HEK293 (cell line): Measurements from ENCODE around the gene LPCAT1.
"Not testable (repeated sequence)": the region's sequence is repeated elsewhere in the genome, so short reads cannot be mapped to it uniquely, and the experiment has no call there.

Experiments used
- CTCF ChIA-PET: fragments of 350-600 bp; formaldehyde crosslinking; extraction: SDS; loops from one replicate; lab custom pipeline; 2021; ENCODE audit warnings: antibody characterized with exemption; lab: Yijun Ruan, JAX
- POLR2A ChIA-PET: fragments of 300-600 bp; formaldehyde crosslinking; extraction: SDS; loops from one replicate; lab custom pipeline; 2020; ENCODE audit warnings: antibody characterized with exemption, inconsistent platforms; lab: Yijun Ruan, JAX
- H3K27ac ChIP-seq: fragments of 200-500 bp; sonication (Bioruptor generic); 2 replicates; pipeline ENCODE4 v1.5.1; 2014; ENCODE audit warnings: low read depth, low read length, control low read depth, inconsistent platforms; ENCODE audit errors: extremely low read depth
- H3K36me3 ChIP-seq, 2 experiments: fragments of 200-500 bp in 1 of 2; sonication (Bioruptor generic) in 1 of 2; 1 replicate in 1 of 2; 2 replicates in 1 of 2; pipeline ENCODE4 v1.5.1; 2014 to 2017; ENCODE audit warnings: inconsistent platforms in 2 of 2, low read length in 2 of 2; ENCODE audit not compliant: control insufficient read depth in 2 of 2, insufficient read depth in 1 of 2
- H3K4me1 ChIP-seq: fragments of 200-500 bp; sonication (Bioruptor generic); 2 replicates; pipeline ENCODE4 v1.5.1; 2014; ENCODE audit warnings: mild to moderate bottlenecking, low read length, inconsistent platforms; ENCODE audit not compliant: control insufficient read depth, insufficient read depth
- H3K4me3 ChIP-seq: 2 replicates; pipeline ENCODE4 v1.5.1; 2011; ENCODE audit warnings: low read depth, mild to moderate bottlenecking, control low read depth, low read length, moderate library complexity
- H3K9me3 ChIP-seq: fragments of 200-500 bp; sonication (Bioruptor generic); 2 replicates; pipeline ENCODE4 v1.5.1; 2014; ENCODE audit warnings: low read depth, low read length, inconsistent platforms; ENCODE audit not compliant: control insufficient read depth, insufficient read depth
- GLIS1 ChIP-seq: fragments of 450-650 bp; formaldehyde crosslinking; IDR thresholded peaks from 2 replicates; pipeline ENCODE4 v1.5.1; 2016; ENCODE audit warnings: missing biosample characterization, missing genetic modification characterization
- ZBTB7A ChIP-seq: fragments of 450-650 bp; formaldehyde crosslinking; IDR thresholded peaks from 2 replicates; pipeline ENCODE4 v1.5.1; 2016; ENCODE audit warnings: low read depth, missing biosample characterization, missing genetic modification characterization
- ZFP3 ChIP-seq: fragments of 450-650 bp; formaldehyde crosslinking; IDR thresholded peaks from 2 replicates; pipeline ENCODE4 v1.5.1; 2016; ENCODE audit warnings: low read depth, missing biosample characterization, missing genetic modification characterization
- ZNF221 ChIP-seq: fragments of 450-650 bp; formaldehyde crosslinking; IDR thresholded peaks from 2 replicates; pipeline ENCODE4 v1.5.1; 2017; ENCODE audit warnings: missing biosample characterization, missing genetic modification characterization, borderline replicate concordance
- ZNF24 ChIP-seq: fragments of 450-650 bp; formaldehyde crosslinking; IDR thresholded peaks from 2 replicates; pipeline ENCODE4 v1.5.1; 2016; ENCODE audit warnings: missing biosample characterization, missing genetic modification characterization
- ZNF274 ChIP-seq, 2 experiments: fragments of 200-500 bp in 1 of 2; fragments of 450-650 bp in 1 of 2; sonication (Bioruptor generic) in 1 of 2; formaldehyde crosslinking in 1 of 2; IDR thresholded peaks; 2 replicates each; pipeline versions ENCODE4 v1.5.1 to v1.6.1; 2014 to 2016; ENCODE audit warnings: borderline replicate concordance in 1 of 2, inconsistent platforms in 1 of 2, low read length in 1 of 2, missing biosample characterization in 1 of 2, missing genetic modification characterization in 1 of 2
- ZNF391 ChIP-seq: fragments of 450-650 bp; formaldehyde crosslinking; IDR thresholded peaks from 2 replicates; pipeline ENCODE4 v1.5.1; 2016; ENCODE audit warnings: low read depth, missing biosample characterization, missing genetic modification characterization, borderline replicate concordance
- ZNF600 ChIP-seq: fragments of 450-650 bp; formaldehyde crosslinking; IDR thresholded peaks from 2 replicates; pipeline ENCODE4 v1.5.1; 2016; ENCODE audit warnings: missing biosample characterization, missing genetic modification characterization
- TF ChIP-seq, protein P1 (sequence below): fragments of 450-650 bp; formaldehyde crosslinking; conservative IDR thresholded peaks from 2 replicates; pipeline ENCODE4 v1.5.1; 2016; ENCODE audit warnings: low read depth, missing biosample characterization, missing genetic modification characterization
- TF ChIP-seq, protein P2 (sequence below): fragments of 450-650 bp; formaldehyde crosslinking; IDR thresholded peaks from 2 replicates; pipeline ENCODE4 v1.5.1; 2016; ENCODE audit warnings: missing biosample characterization, missing genetic modification characterization
- TF ChIP-seq, protein P3 (sequence below): fragments of 450-650 bp; formaldehyde crosslinking; IDR thresholded peaks from 2 replicates; pipeline ENCODE4 v1.5.1; 2016; ENCODE audit warnings: missing biosample characterization, missing genetic modification characterization
- TF ChIP-seq, protein P4 (sequence below): fragments of 450-650 bp; formaldehyde crosslinking; IDR thresholded peaks from 2 replicates; pipeline ENCODE4 v1.5.1; 2016; ENCODE audit warnings: missing biosample characterization, missing genetic modification characterization

The LPCAT1 gene

DNA sequence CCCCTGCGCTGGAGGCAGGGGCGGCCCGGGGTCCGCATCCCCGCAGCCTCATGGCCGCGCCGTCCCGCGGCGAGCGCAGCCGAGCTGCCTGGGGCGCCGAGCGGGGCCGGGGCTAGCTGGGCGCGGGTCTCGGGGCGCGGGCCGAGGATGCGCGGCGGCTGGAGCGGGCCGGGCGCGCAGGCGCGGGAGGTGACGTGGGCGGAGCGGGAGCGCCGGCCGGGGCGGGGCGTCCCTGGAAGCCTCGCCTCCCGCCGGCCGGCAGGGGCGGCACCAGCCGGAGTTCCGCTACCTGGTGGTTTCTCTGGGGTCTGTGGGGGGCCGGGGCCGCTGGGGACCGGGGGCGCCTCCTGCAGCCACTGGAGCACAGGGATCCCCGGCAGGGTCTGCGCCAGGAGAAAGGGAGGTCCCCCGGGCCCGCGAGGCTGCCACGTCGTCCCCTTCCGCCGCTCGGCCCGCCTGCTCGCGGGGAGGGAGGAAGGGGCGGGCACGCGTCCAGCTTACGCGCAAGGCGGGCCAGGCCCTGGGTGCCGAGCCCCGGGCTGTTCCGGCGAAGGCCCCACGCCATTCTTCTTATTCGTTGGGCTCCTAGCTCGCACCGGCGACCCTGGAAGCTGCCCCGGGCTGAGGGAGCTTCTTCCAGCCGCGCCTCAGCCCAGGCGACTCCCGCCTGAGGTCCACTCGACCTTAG, at the start of gene LPCAT1 (continued):
- TF ChIP-seq, protein P1, sequence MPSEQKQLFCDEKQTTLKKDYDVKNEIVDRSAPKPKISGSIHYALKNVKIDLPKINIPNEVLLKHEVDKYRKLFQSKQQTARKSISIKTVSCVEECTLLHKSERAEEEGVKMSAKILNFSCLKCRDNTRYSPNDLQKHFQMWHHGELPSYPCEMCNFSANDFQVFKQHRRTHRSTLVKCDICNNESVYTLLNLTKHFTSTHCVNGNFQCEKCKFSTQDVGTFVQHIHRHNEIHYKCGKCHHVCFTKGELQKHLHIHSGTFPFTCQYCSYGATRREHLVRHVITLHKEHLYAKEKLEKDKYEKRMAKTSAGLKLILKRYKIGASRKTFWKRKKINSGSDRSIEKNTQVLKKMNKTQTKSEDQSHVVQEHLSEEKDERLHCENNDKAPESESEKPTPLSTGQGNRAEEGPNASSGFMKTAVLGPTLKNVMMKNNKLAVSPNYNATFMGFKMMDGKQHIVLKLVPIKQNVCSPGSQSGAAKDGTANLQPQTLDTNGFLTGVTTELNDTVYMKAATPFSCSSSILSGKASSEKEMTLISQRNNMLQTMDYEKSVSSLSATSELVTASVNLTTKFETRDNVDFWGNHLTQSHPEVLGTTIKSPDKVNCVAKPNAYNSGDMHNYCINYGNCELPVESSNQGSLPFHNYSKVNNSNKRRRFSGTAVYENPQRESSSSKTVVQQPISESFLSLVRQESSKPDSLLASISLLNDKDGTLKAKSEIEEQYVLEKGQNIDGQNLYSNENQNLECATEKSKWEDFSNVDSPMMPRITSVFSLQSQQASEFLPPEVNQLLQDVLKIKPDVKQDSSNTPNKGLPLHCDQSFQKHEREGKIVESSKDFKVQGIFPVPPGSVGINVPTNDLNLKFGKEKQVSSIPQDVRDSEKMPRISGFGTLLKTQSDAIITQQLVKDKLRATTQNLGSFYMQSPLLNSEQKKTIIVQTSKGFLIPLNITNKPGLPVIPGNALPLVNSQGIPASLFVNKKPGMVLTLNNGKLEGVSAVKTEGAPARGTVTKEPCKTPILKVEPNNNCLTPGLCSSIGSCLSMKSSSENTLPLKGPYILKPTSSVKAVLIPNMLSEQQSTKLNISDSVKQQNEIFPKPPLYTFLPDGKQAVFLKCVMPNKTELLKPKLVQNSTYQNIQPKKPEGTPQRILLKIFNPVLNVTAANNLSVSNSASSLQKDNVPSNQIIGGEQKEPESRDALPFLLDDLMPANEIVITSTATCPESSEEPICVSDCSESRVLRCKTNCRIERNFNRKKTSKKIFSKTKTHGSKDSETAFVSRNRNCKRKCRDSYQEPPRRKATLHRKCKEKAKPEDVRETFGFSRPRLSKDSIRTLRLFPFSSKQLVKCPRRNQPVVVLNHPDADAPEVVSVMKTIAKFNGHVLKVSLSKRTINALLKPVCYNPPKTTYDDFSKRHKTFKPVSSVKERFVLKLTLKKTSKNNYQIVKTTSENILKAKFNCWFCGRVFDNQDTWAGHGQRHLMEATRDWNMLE (tag by site-specific recombination): no peak
- TF ChIP-seq ZNF274 (IDR thresholded peaks at IDR 0.05; ENCODE audit: low read length) (no peak), ZNF274 (tag by site-specific recombination; IDR thresholded peaks at IDR 0.05; ENCODE audit: borderline replicate concordance) (no peak), ZNF221 (no peak), ZNF391 (no peak)
- TF ChIP-seq, protein P2, sequence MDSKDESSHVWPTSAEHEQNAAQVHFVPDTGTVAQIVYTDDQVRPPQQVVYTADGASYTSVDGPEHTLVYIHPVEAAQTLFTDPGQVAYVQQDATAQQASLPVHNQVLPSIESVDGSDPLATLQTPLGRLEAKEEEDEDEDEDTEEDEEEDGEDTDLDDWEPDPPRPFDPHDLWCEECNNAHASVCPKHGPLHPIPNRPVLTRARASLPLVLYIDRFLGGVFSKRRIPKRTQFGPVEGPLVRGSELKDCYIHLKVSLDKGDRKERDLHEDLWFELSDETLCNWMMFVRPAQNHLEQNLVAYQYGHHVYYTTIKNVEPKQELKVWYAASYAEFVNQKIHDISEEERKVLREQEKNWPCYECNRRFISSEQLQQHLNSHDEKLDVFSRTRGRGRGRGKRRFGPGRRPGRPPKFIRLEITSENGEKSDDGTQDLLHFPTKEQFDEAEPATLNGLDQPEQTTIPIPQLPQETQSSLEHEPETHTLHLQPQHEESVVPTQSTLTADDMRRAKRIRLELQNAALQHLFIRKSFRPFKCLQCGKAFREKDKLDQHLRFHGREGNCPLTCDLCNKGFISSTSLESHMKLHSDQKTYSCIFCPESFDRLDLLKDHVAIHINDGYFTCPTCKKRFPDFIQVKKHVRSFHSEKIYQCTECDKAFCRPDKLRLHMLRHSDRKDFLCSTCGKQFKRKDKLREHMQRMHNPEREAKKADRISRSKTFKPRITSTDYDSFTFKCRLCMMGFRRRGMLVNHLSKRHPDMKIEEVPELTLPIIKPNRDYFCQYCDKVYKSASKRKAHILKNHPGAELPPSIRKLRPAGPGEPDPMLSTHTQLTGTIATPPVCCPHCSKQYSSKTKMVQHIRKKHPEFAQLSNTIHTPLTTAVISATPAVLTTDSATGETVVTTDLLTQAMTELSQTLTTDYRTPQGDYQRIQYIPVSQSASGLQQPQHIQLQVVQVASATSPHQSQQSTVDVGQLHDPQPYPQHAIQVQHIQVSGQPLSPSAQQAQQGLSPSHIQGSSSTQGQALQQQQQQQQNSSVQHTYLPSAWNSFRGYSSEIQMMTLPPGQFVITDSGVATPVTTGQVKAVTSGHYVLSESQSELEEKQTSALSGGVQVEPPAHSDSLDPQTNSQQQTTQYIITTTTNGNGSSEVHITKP (tag by site-specific recombination): peak; percentile 35; the same call in 1 of the 2 replicates
- TF ChIP-seq, protein P3, sequence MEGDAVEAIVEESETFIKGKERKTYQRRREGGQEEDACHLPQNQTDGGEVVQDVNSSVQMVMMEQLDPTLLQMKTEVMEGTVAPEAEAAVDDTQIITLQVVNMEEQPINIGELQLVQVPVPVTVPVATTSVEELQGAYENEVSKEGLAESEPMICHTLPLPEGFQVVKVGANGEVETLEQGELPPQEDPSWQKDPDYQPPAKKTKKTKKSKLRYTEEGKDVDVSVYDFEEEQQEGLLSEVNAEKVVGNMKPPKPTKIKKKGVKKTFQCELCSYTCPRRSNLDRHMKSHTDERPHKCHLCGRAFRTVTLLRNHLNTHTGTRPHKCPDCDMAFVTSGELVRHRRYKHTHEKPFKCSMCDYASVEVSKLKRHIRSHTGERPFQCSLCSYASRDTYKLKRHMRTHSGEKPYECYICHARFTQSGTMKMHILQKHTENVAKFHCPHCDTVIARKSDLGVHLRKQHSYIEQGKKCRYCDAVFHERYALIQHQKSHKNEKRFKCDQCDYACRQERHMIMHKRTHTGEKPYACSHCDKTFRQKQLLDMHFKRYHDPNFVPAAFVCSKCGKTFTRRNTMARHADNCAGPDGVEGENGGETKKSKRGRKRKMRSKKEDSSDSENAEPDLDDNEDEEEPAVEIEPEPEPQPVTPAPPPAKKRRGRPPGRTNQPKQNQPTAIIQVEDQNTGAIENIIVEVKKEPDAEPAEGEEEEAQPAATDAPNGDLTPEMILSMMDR: no peak; the same call in 1 of the 2 replicates

DNA sequence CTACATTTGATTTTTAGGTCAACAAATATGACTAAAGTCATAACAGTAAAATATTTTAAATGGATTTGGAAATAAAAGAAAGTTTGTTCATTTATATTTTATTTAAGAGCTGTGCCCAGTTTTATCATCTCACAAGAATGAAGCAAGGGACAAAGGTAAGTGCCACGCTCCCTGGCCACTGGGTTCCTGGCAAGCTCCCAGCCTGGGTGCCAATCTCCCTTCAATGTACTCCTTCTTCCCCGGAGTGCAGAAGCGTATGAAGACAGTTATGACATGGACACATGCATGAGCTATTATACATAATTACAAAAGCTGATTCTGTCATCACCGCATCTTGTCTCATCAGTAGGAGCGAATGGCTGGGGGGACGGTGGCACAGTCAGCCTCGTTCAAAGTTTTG, 48.1 kb upstream of the LPCAT1 start:
- H3K27ac ChIP-seq, H3K4me1 ChIP-seq, H3K4me3 ChIP-seq, H3K9me3 ChIP-seq, CTCF ChIA-PET: not testable (repeated sequence)
- peaks cover 9 to 56% of the 10 kb centered on the region in 2 experiments; a peak in 2 of 3 replicates for H3K36me3 ChIP-seq
- POLR2A ChIA-PET: interaction anchor here (0.7 kb wide), 2 partner anchors 159 to 185 kb away, joined by 5 read pairs; no protein-coding TSS in a partner anchor

DNA sequence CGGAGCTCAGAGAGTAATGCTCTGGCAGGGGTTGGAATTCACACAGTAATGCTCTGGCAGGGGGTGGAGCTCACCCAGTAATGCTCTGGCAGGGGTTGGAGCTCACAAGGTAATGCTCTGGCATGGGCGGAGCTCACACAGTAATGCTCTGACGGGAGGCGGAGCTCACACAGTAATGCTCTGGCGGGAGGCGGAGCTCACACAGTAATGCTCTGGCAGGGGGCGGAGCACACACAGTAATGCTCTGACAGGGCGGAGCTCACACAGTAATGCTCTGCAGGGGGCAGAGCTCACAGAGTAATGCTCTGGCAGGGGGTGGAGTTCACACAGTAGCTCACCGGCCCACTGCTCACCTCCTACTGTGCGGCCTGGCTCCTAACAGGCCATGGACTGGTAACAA, 47.2 kb upstream of the LPCAT1 start:
- Histone ChIP-seq H3K27ac (no peak overlapping the region), H3K4me3 (no peak overlapping the region), H3K9me3 (no peaks in the 10 kb centered on the region), H3K36me3 (peaks cover 9 to 54% of the 10 kb centered on the region in 2 experiments; a peak in 2 of 3 replicates), H3K4me1 (no peaks in the 10 kb centered on the region)
- TF ChIP-seq ZNF24 (tag by site-specific recombination) (no peak), GLIS1 (peak; percentile 78), ZFP3 (tag by site-specific recombination) (no peak), ZNF600 (tag by site-specific recombination) (0 out of 2 replicates have a peak, but pooled peaks have one; percentile 25), ZBTB7A (tag by site-specific recombination) (no peak)
- TF ChIP-seq, protein P4, sequence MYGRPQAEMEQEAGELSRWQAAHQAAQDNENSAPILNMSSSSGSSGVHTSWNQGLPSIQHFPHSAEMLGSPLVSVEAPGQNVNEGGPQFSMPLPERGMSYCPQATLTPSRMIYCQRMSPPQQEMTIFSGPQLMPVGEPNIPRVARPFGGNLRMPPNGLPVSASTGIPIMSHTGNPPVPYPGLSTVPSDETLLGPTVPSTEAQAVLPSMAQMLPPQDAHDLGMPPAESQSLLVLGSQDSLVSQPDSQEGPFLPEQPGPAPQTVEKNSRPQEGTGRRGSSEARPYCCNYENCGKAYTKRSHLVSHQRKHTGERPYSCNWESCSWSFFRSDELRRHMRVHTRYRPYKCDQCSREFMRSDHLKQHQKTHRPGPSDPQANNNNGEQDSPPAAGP: no peak
- CTCF ChIA-PET: interaction anchor here (0.5 kb wide), 1 partner anchor 95 kb away, joined by 3 read pairs; no protein-coding TSS in a partner anchor
- POLR2A ChIA-PET: interaction anchor here (0.6 kb wide), 1 partner anchor 52 kb away, joined by 3 read pairs; no protein-coding TSS in a partner anchor
